Hindlimb muscle (tissue), 1 donor: ENCODE measurements around the gene MAST4. TPM values are rescaled to one million over a fixed set of nuclear protein-coding genes. Genes with fewer than 3 reads are reported as not detected.

Experiments
- DNase-seq: peaks from one replicate; pipeline ENCODE4 v3.0.0-alpha.2; 2013
- polyA plus RNA-seq: library from polyadenylated mRNA; unstranded; fragments of 120-200 nt; gene quantifications from one replicate; pipeline ENCODE4 v1.2.1, GENCODE V29; 2013; ENCODE audit not compliant: insufficient read length

Gene MAST4
- polyA plus RNA-seq, 1 donor: 14.1 TPM

GRCh38 chr5:67142816-67143215 is 546.6 kb downstream of the MAST4 start:
- DNase-seq: no peak

GRCh38 chr5:67143549-67143948 is 547.4 kb downstream of the MAST4 start:
- no peak for DNase-seq

GRCh38 chr5:67144183-67144639 is 548.0 kb downstream of the MAST4 start:
- no peak for DNase-seq

GRCh38 chr5:67146574-67146973 is 550.4 kb downstream of the MAST4 start:
- no peak for DNase-seq

GRCh38 chr5:67146981-67147380 is 550.8 kb downstream of the MAST4 start:
- no peak for DNase-seq

GRCh38 chr5:67147760-67148159 is 551.6 kb downstream of the MAST4 start:
- DNase-seq: no peak

GRCh38 chr5:67149057-67149950 is 553.1 kb downstream of the MAST4 start:
- DNase-seq: peak; percentile 43

- peak; percentile 36 for DNase-seq
Measured at GRCh38 chr5:67149951-67150523, 553.8 kb downstream of the MAST4 start.

- DNase-seq: no peak
Measured at GRCh38 chr5:67152400-67152799, 556.2 kb downstream of the MAST4 start.

GRCh38 chr5:67153292-67153691 is 557.1 kb downstream of the MAST4 start:
- DNase-seq: no peak

- DNase-seq: no peak
Measured at GRCh38 chr5:67154556-67155206, 558.5 kb downstream of the MAST4 start.

- DNase-seq: peak; percentile 26
Measured at GRCh38 chr5:67156976-67157583, 560.9 kb downstream of the MAST4 start.

- no peak for DNase-seq
Measured at GRCh38 chr5:67160272-67160671, 564.1 kb downstream of the MAST4 start.

- no peak for DNase-seq
Measured at GRCh38 chr5:67160985-67161384, 564.8 kb downstream of the MAST4 start.

- no peak for DNase-seq
Measured at GRCh38 chr5:67161767-67162166, 565.6 kb downstream of the MAST4 start.

- no peak for DNase-seq
Measured at GRCh38 chr5:67163231-67163756, 567.1 kb downstream of the MAST4 start.

GRCh38 chr5:67163863-67164595 is 567.8 kb downstream of the MAST4 start:
- DNase-seq: no peak

- no peak for DNase-seq
Measured at GRCh38 chr5:67164856-67165525, 568.8 kb downstream of the MAST4 start.

GRCh38 chr5:67165526-67166459 is 569.6 kb downstream of the MAST4 start:
- DNase-seq: peak; percentile 82
